Large intestine (tissue), 3 donors: Measurements from ENCODE around the gene TNF. TPM values are rescaled to one million over a fixed set of nuclear protein-coding genes. Genes with fewer than 3 reads are reported as not detected.

ENCODE experiments used
- DNase-seq, 2 donors: peaks; one replicate each; pipeline versions ENCODE4 v3.0.0 to v3.0.0-alpha.2; 2013
- H3K27ac ChIP-seq: one replicate; pipeline ENCODE4 v1.5.1; 2013; ENCODE audit warnings: low read length
- H3K27me3 ChIP-seq: 2 replicates; pipeline ENCODE4 v1.6.1; 2013; ENCODE audit warnings: low read length; ENCODE audit not compliant: control insufficient read depth, insufficient read depth
- H3K36me3 ChIP-seq: 2 replicates; pipeline ENCODE4 v1.6.1; 2013; ENCODE audit warnings: low read length; ENCODE audit not compliant: control insufficient read depth, insufficient read depth
- H3K4me1 ChIP-seq: one replicate; pipeline ENCODE4 v1.6.1; 2013; ENCODE audit warnings: low read length; ENCODE audit not compliant: control insufficient read depth, insufficient read depth
- H3K4me3 ChIP-seq: one replicate; pipeline ENCODE4 v1.5.1; 2013; ENCODE audit warnings: low read length
- H3K9me3 ChIP-seq: one replicate; pipeline ENCODE4 v1.6.1; 2013; ENCODE audit warnings: mild to moderate bottlenecking, low read depth, low read length, moderate library complexity; ENCODE audit not compliant: control insufficient read depth
- WGBS: methylation state at CpG from one replicate; pipeline ENCODE4 v1.1.5; 2013; ENCODE audit warnings: low lambda C conversion rate; ENCODE audit not compliant: insufficient coverage; 5-methylcytosine and 5-hydroxymethylcytosine counted together
- polyA plus RNA-seq: library from polyadenylated mRNA; unstranded; fragments of 120-200 nt; gene quantifications from one replicate; pipeline ENCODE4 v1.2.1, GENCODE V29; 2013

The TNF gene
- polyA plus RNA-seq, 1 donor = 1.5 TPM

DNA sequence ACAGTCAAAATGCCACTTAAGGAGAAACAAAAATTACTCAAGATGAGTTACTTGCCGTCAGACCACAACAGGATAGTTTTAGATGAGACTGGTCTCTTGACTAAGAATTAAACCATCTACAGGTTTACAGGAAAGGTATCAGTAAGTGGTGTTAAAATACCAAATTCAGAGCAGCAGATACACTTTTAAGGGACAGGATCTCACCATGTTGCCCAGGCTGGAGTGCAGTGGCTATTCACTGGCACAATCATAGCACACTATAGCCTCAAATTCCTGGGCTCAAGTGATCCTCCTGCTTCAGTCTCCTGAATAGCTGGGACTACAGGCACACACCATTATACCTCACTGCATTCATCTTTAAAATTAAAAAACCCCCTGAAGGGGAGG lies 41.9 kb upstream of the TNF start:
- no peak for DNase-seq
- peaks cover 86% of the 10 kb centered on the region for H3K36me3 ChIP-seq
- no peaks in the 10 kb centered on the region for H3K27me3 ChIP-seq
- no CpG with 5 or more reads among the region's 1 CpG for WGBS
- peaks cover 7% of the 10 kb centered on the region for H3K4me1 ChIP-seq
- no peak overlapping the region for H3K4me3 ChIP-seq
- H3K27ac ChIP-seq = no peak overlapping the region
- no peaks in the 10 kb centered on the region for H3K9me3 ChIP-seq

DNA sequence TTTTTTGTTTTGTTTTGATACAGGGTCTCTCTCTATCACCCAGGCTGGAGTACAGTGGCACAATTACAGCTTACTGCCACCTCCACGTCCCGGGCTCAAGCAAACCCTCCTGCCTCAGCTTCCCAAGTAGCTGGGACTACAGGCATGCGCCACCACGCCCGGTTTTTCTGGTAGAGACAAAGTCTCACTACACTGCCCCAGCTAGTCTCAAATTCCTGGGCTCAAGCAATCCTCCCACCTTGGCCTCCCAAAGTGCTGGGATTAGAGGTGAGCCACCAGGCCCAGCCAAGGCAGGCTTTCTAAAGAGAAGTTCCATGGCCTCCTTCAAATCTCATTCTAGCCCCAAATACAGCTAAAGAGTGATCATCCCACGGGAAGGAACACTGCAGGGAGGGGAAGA lies 41.4 kb upstream of the TNF start:
- peaks cover 92% of the 10 kb centered on the region for H3K36me3 ChIP-seq
- no peaks in the 10 kb centered on the region for H3K27me3 ChIP-seq
- H3K9me3 ChIP-seq = no peaks in the 10 kb centered on the region
- no peak overlapping the region for H3K27ac ChIP-seq
- no CpG with 5 or more reads among the region's 6 CpGs for WGBS
- H3K4me3 ChIP-seq = no peak overlapping the region
- H3K4me1 ChIP-seq = peaks cover 8% of the 10 kb centered on the region
- no peak for DNase-seq

DNA sequence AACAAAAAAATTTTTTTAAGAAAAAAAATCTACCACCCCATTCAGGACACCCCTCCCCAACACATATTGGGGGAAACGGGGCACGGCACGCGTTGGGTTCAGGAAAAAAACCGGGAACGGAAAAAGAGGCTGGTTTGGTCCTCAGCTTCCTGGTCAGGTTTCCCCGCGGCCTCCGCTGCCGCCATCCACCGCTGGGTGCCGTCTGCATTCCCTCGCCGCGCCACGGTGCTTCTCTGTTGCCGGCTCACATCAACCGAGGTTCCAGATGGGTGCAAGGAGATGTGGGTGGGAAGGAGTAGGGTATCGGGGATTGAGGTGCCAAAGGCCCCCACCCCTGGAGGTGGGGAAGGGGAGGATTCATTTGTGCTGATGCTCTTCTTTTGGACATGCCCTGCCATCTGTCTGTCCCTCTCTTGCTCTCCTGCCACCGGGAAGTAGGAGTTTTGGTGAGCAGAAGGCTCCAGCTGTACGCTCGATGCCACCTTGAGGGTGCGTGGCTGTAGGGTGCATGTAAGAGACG lies 40.8 kb upstream of the TNF start:
- Histone ChIP-seq H3K9me3 (no peaks in the 10 kb centered on the region), H3K36me3 (peaks cover 96% of the 10 kb centered on the region), H3K4me1 (peaks cover 10% of the 10 kb centered on the region), H3K27me3 (no peaks in the 10 kb centered on the region), H3K27ac (no peak overlapping the region), H3K4me3 (no peak overlapping the region)
- 100% methylated on average over 4 of the region's 24 CpGs for WGBS
- DNase-seq = no peak

GRCh38 chr6:31535538-31536324 lies 39.6 kb upstream of the TNF start:
- peaks cover 92% of the 10 kb centered on the region for H3K36me3 ChIP-seq
- no CpG with 5 or more reads among the region's 2 CpGs for WGBS
- no peak overlapping the region for H3K4me3 ChIP-seq
- H3K27me3 ChIP-seq = no peaks in the 10 kb centered on the region
- no peaks in the 10 kb centered on the region for H3K9me3 ChIP-seq
- no peak overlapping the region for H3K27ac ChIP-seq
- no peak for DNase-seq
- peaks cover 15% of the 10 kb centered on the region for H3K4me1 ChIP-seq

DNA sequence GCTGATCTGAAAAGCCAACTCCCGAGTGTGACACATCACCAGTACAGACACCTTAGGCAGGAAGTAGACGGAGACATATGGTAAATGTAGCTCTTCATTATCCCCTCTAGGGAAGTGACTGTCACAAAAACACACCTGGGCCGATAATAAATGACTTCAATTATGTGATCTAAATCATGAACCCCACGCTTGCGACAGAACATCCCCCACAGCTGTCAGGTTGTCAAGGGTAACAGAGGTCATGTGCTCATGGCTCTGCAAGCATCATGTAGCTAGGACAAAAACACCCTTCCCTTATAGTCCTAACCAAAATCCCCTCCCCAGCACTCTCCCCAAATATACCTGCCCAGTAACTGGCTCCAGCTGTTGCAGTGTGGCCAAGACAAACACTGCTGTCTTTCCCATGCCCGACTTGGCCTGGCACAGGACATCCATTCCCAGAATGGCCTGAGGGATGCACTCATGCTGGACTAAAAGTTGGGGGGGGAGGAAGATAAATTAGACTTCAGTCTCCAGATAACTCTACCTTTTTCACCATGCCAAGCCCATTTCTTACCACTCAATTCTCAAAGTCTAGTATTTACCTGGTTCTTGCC lies 36.5 kb upstream of the TNF start:
- Histone ChIP-seq H3K27ac (no peak overlapping the region), H3K36me3 (peaks cover 61% of the 10 kb centered on the region), H3K4me3 (no peak overlapping the region), H3K4me1 (peaks cover 15% of the 10 kb centered on the region), H3K9me3 (no peaks in the 10 kb centered on the region), H3K27me3 (no peaks in the 10 kb centered on the region)
- no peak for DNase-seq
- no CpG with 5 or more reads among the region's 6 CpGs for WGBS

DNA sequence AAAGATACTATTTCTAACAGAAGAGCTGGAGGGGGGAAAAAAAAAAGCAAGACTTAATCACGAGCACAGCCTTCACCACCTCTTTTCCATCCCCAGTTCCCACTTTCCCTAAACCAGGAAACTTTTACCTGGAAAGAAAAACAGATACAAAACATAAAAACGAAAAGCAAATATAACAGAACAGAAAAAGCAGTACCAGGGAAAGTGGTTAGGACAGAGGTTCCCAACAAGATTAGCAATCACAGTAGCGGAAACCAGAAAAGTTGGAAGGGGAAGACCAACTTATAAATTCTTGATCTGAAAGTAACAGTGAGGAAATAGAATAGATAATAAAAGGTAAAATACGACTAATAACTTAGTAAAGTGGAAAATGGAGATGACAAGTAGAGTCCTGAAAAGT lies 34.7 kb upstream of the TNF start:
- Histone ChIP-seq H3K36me3 (peaks cover 43% of the 10 kb centered on the region), H3K27me3 (no peaks in the 10 kb centered on the region), H3K4me1 (peaks cover 15% of the 10 kb centered on the region), H3K4me3 (peak overlapping the region; percentile 90), H3K9me3 (no peaks in the 10 kb centered on the region), H3K27ac (peak overlapping the region; percentile 91)
- DNase-seq = no peak
- WGBS = 8% methylated on average over 2 of the region's 4 CpGs

DNA sequence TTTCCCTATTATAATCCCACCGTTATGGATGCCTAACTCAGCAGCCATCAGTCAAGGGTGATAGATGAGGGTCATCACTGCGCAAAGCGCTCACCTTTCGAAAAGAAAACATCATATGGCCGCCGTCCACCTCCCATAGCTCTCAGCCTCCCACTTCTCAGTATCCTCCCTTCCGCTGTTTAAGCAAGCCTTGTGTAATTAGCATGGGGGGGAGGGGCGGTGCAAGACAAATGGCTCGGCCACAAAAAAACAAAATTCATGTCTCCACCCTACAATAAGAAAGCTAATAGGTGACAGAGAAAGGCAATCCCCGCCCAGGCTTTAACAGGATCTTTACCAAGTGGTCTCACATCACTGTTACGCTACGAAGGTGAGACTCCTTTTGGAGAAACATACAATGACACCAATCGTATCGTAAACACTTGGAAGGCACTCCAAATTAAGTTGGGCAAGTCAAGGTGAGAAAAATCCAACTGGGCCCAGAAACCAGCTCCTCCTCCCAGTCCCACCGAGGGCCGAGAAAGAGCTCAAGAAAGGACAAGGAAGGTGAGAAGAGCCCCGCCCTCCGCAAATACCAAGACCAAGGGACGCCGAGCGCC lies 34.2 kb upstream of the TNF start:
- peak overlapping the region; percentile 91 for H3K27ac ChIP-seq
- peaks cover 38% of the 10 kb centered on the region for H3K36me3 ChIP-seq
- no CpG with 5 or more reads among the region's 21 CpGs for WGBS
- H3K4me3 ChIP-seq = peak overlapping the region; percentile 90
- H3K4me1 ChIP-seq = peaks cover 15% of the 10 kb centered on the region
- peak; percentile 33 to 67 for DNase-seq
- H3K27me3 ChIP-seq = no peaks in the 10 kb centered on the region
- no peaks in the 10 kb centered on the region for H3K9me3 ChIP-seq

DNA sequence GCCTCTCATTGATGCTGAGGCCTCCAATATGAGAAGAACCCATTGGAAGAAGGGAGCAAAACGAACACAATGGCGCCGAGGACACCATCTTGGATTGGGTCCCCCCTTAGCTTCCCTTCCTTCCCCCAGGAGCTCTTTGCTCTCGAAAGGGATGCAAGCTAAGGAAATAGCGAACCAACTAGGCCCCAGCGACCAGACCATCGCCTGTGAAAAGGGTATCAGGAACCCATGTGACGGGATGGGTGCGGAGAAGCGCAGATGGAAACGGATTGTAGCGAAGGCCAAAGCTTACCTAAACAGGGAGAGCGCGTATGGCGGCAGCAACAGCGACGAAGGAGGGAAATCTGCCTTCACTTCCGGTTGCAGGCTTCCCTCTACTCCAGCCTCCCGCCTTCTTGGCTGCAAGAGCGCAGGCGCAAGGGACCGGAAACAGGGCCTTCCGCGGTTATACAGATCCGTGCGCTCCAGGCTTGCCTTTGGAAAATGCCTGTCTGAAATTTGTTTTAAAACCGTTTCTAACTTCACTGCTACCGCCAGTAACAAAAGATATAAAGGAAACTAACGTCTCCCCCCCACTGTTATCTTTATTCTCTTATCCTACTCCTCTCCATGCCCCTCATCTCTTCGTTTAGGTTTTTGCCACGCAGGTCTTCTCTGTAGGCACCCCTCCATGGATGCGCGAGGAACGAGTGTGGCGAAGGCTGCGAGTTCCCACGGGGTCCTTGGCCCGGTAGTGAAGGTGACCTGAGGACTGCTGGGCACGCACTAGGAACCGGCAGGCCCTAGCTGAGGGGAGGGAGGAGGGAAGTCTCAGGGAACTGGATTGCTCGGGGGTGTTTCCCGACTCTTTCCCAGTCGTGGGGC lies 33.5 kb upstream of the TNF start, which contains the start of gene DDX39B:
Gene DDX39B (minus strand): TSS at position 346 of the 864 bp plus-strand sequence. CDS start 1,471 bp downstream, outside the sequence.
- Histone ChIP-seq H3K36me3 (peaks cover 31% of the 10 kb centered on the region), H3K27me3 (no peaks in the 10 kb centered on the region), H3K4me1 (peaks cover 17% of the 10 kb centered on the region), H3K27ac (peak within 1 kb of the TSS; percentile 91), H3K9me3 (no peaks in the 10 kb centered on the region), H3K4me3 (peak within 1 kb of the TSS; percentile 90)
- DNase-seq = peak; percentile 98 to 99
- 0% methylated on average over 3 of the region's 43 CpGs for WGBS

GRCh38 chr6:31543639-31544038 lies 31.7 kb upstream of the TNF start:
- no peak overlapping the region for H3K27ac ChIP-seq
- peaks cover 23% of the 10 kb centered on the region for H3K4me1 ChIP-seq
- 100% methylated on average over 1 of the region's 6 CpGs for WGBS

GRCh38 chr6:31544676-31545075 lies 30.7 kb upstream of the TNF start:
- 75% methylated on average over 1 of the region's 2 CpGs for WGBS
- Histone ChIP-seq H3K4me3 (no peak overlapping the region), H3K9me3 (peaks cover 3% of the 10 kb centered on the region), H3K4me1 (peaks cover 16% of the 10 kb centered on the region), H3K27ac (no peak overlapping the region), H3K36me3 (peaks cover 11% of the 10 kb centered on the region), H3K27me3 (no peaks in the 10 kb centered on the region)
- DNase-seq = no peak

More at GRCh38 chr6:31543639-31544038, 31.7 kb upstream of the TNF start:
- DNase-seq = no peak
- Histone ChIP-seq H3K9me3 (peaks cover 3% of the 10 kb centered on the region), H3K27me3 (no peaks in the 10 kb centered on the region), H3K36me3 (peaks cover 18% of the 10 kb centered on the region), H3K4me3 (no peak overlapping the region)
